ENCODE measurements around the gene CEP250.

The CEP250 gene

DNA sequence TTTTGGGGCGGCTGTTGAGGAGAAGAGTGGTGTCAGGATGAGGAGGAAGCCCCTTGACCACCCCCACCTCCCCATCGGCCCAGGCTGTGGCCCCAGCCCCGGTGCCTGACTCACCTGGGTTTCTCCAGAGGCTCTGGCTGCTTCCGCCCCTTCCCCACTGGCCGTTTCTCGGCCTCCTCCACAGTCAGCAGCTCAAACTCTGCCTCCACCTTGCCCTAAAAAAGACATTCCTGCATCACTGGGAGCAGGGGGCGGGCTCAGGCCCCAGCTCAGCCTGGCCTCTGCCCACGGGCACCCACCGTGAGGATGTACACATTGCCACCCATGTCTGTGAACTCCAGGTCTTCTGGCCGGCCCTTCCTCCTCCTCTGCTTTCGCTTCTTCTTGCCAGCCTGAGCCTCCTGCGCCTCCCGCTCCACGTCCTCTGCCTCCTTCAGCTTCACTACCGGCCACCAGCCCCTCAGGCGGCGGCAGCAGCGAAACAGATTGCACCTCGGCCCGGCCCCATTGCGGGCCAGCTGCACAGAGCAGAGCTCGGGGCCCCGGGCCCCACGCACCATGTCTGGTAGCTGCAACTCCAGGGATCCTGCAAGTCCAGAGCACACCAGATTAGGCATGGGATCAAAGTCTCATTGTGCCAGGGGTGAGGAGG is 103.8 kb downstream of the CEP250 start:
- TF ChIP-seq, protein P1, sequence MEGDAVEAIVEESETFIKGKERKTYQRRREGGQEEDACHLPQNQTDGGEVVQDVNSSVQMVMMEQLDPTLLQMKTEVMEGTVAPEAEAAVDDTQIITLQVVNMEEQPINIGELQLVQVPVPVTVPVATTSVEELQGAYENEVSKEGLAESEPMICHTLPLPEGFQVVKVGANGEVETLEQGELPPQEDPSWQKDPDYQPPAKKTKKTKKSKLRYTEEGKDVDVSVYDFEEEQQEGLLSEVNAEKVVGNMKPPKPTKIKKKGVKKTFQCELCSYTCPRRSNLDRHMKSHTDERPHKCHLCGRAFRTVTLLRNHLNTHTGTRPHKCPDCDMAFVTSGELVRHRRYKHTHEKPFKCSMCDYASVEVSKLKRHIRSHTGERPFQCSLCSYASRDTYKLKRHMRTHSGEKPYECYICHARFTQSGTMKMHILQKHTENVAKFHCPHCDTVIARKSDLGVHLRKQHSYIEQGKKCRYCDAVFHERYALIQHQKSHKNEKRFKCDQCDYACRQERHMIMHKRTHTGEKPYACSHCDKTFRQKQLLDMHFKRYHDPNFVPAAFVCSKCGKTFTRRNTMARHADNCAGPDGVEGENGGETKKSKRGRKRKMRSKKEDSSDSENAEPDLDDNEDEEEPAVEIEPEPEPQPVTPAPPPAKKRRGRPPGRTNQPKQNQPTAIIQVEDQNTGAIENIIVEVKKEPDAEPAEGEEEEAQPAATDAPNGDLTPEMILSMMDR (IDR thresholded peaks at IDR 0.05; ENCODE audit: extremely low read depth, missing control alignments) = no peak
- DNase-seq (ENCODE audit: low spot score) = no peak

DNA sequence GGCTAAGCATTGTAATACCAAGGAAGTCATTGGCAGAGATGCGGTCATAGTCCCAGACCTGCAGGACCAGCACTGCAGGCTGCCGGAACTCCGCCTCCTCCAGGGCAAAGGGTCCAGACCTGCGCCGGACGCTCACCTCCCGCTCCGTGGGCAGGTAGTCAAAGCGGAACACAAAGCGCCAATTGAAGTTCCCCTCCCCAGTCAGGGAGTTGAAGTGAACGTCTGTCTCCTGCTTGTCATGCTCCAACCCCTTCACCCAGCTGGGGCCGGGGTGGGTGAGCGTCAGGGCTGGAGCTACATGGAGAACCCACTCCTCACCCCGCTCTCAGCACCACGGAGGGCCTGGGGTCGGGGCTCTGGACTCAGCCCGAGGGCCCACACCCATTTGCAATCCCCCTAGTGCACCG is 104.7 kb downstream of the CEP250 start:
- DNase-seq (ENCODE audit: low spot score) = no peak
- TF ChIP-seq, protein P1 (IDR thresholded peaks at IDR 0.05; ENCODE audit: extremely low read depth, missing control alignments) = no peak

DNA sequence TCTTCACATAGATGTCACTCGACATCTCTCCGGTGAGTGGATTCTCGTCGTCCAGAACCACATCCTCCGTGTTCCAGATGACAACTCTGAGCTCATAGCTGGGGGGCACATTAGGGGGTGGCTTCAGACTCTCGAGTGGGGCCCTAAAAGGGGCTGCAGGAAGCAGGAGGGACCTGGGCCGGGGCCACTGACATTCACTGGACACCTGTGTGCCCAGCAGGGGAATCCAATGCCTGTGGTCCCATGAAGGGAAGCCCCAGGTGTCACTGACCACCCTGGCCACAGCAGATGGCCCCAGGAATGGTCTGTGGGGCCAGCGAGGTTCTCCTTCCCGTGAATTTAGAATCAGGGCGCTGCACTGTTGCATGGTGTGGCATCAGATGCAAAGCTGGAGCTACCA is 105.1 kb downstream of the CEP250 start:
- DNase-seq (ENCODE audit: low spot score) = no peak
- TF ChIP-seq, protein P1 (IDR thresholded peaks at IDR 0.05; ENCODE audit: extremely low read depth, missing control alignments) = no peak

GRCh38 chr20:35561268-35561667 is 105.9 kb downstream of the CEP250 start:
- DNase-seq (ENCODE audit: low spot score) = no peak
- TF ChIP-seq, protein P1 (IDR thresholded peaks at IDR 0.05; ENCODE audit: extremely low read depth, missing control alignments) = no peak

- no peak for DNase-seq (ENCODE audit: low spot score)
- TF ChIP-seq, protein P1 (IDR thresholded peaks at IDR 0.05; ENCODE audit: extremely low read depth, missing control alignments) = no peak
Observed at GRCh38 chr20:35561671-35562070, 106.3 kb downstream of the CEP250 start.

- TF ChIP-seq, protein P1 (IDR thresholded peaks at IDR 0.05; ENCODE audit: extremely low read depth, missing control alignments) = no peak
Observed at GRCh38 chr20:35562541-35563110, 107.2 kb downstream of the CEP250 start.

GRCh38 chr20:35563834-35564233 is 108.4 kb downstream of the CEP250 start:
- TF ChIP-seq, protein P1 (IDR thresholded peaks at IDR 0.05; ENCODE audit: extremely low read depth, missing control alignments) = no peak
- DNase-seq (ENCODE audit: low spot score) = no peak

More at GRCh38 chr20:35562541-35563110, 107.2 kb downstream of the CEP250 start:
- no peak for DNase-seq (ENCODE audit: low spot score)
